Lower leg skin (tissue), 3 donors: Measurements from ENCODE around the gene DLG2.

Source experiments
- CTCF ChIP-seq, 3 donors: fragments of 450-650 bp; IDR thresholded peaks; one replicate each; pipeline ENCODE4 v1.5.1; 2016; ENCODE audit warnings: antibody characterized with exemption in 3 of 3, mild to moderate bottlenecking in 3 of 3, moderate library complexity in 2 of 3
- POLR2A ChIP-seq, 2 donors: fragments of 450-650 bp; IDR thresholded peaks; one replicate each; pipeline ENCODE4 v1.6.1; 2016 to 2017; ENCODE audit warnings: antibody characterized with exemption in 2 of 2, mild to moderate bottlenecking in 1 of 2, moderate library complexity in 1 of 2

- TF ChIP-seq CTCF (IDR thresholded peaks at IDR 0.05) (no peak), POLR2A (IDR thresholded peaks at IDR 0.05) (no peak)
Observed at GRCh38 chr11:84061726-84062125, 1565.4 kb downstream of the DLG2 start.
